ENCODE measurements around the gene EFHC2. TPM values are rescaled to one million over a fixed set of nuclear protein-coding genes. Genes with fewer than 3 reads are reported as not detected.

The EFHC2 gene
- total and polyA plus RNA-seq, 2 of the 8 experiments (the other 6 are each of a cell fraction or from before 2014, with no cell fraction given), result 1.8 to 3.4 TPM

DNA sequence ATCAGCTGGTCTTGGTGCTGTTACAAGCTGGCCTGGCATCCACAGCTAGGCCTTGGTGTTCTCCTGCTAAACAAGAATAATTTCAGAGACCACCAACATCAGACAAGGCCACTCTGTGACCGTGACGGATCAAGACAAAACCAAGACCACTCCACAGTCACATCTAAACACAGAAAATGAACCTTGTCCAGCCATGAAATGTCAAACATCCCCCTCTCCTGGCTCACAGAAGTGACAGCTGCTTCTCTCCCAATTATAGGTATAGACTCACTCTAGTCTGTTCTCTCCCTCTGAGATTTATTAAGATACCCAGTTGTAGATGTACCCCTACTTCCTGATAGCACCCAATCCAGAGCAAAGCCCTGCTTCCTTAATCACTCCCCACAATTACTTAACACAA lies 40.4 kb downstream of the EFHC2 start:
- no peak overlapping the region for H2BK12ac ChIP-seq (ENCODE audit: low read depth, low read length)
- 84% methylated on average over 2 of the region's 2 CpGs; no CpG with 5 or more reads in 1 of the 2 experiments for WGBS, 2 experiments (ENCODE audit: extremely low coverage in 1 of 2, insufficient coverage in 1 of 2, insufficient read length in 1 of 2, insufficient replicate concordance in 2 of 2, low coverage in 1 of 2, low lambda C conversion rate in 2 of 2, missing lambda C conversion rate in 1 of 2)
- FAIRE-seq, result peak; percentile 69

More for the DNA sequence above, 40.4 kb downstream of the EFHC2 start:
- POLR2A ChIA-PET (ENCODE audit: partially characterized antibody), result no interaction called here
- Histone ChIP-seq H3K79me2 (ENCODE audit: control insufficient read depth in 1 of 2, insufficient read depth in 2 of 2, low read length in 2 of 2) (no peaks in the 10 kb centered on the region), H3K4ac (replicated peaks; ENCODE audit: insufficient read length, low read depth, low read length) (no peak overlapping the region), H3K9me3 (ENCODE audit: insufficient read depth in 2 of 2, low read depth in 1 of 2, low read length in 1 of 2) (no peaks in the 10 kb centered on the region), H3K79me1 (ENCODE audit: low read depth, low read length) (no peaks in the 10 kb centered on the region), H3K9ac (replicated peaks in 1 of 4; ENCODE audit: extremely low read depth in 1 of 4, low read depth in 3 of 4, low read length in 3 of 4) (no peak overlapping the region), H2AK5ac (ENCODE audit: low read depth, low read length) (no peak overlapping the region), H3K4me2 (ENCODE audit: insufficient read depth in 1 of 2, low read depth in 2 of 2, low read length in 2 of 2) (no peak overlapping the region), H4K91ac (replicated peaks; ENCODE audit: insufficient read length, low read length) (no peak overlapping the region), H4K20me1 (replicated peaks in 1 of 2; ENCODE audit: control insufficient read depth in 1 of 2, insufficient read depth in 2 of 2, low read length in 2 of 2) (no peaks in the 10 kb centered on the region), H3K14ac (ENCODE audit: insufficient read length) (no peak overlapping the region), H2BK5ac (ENCODE audit: low read depth, low read length) (no peak overlapping the region), H2BK15ac (ENCODE audit: low read length) (no peak overlapping the region), H2BK120ac (replicated peaks; ENCODE audit: low read depth, low read length) (no peak overlapping the region), H3K18ac (ENCODE audit: extremely low read depth, low read length) (no peak overlapping the region), H3K4me3 (ENCODE audit: extremely low read depth in 1 of 4, insufficient read depth in 2 of 4, low read depth in 3 of 4, low read length in 4 of 4) (no peak overlapping the region), H3K27ac (ENCODE audit: low read depth, low read length) (no peak overlapping the region), H2AFZ (ENCODE audit: low read length) (no peak overlapping the region), H3K23me2 (ENCODE audit: low read depth, low read length) (no peaks in the 10 kb centered on the region), H3K23ac (ENCODE audit: insufficient read length) (no peak overlapping the region), H4K8ac (ENCODE audit: extremely low read depth, insufficient read depth, low read length) (no peak overlapping the region), H2BK20ac (ENCODE audit: low read length) (no peak overlapping the region), H3K4me1 (replicated peaks in 1 of 4; ENCODE audit: control insufficient read depth in 3 of 4, insufficient read depth in 4 of 4, low read length in 3 of 4) (no peaks in the 10 kb centered on the region), H4K5ac (ENCODE audit: insufficient read length, low read depth, low read length) (no peak overlapping the region), H3K56ac (replicated peaks; ENCODE audit: insufficient read length, low read depth, low read length) (no peak overlapping the region), H3K27me3 (replicated peaks in 1 of 4; ENCODE audit: control insufficient read depth in 3 of 4, extremely low read depth in 1 of 4, insufficient read depth in 3 of 4, low read length in 3 of 4) (no peaks in the 10 kb centered on the region), H3K36me3 (ENCODE audit: control insufficient read depth in 2 of 4, insufficient read depth in 4 of 4, low read length in 3 of 4) (no peaks in the 10 kb centered on the region)
- no peak for DNase-seq (ENCODE audit: low read depth in 1 of 2, low spot score in 2 of 2)
- TF ChIP-seq RAD21 (IDR thresholded peaks at IDR 0.05 in 1 of 2, conservative IDR thresholded peaks at IDR 0.05 in 1 of 2; ENCODE audit: low read depth in 2 of 2, low read length in 2 of 2) (peak; percentile 26 to 30; a peak in 2 of 4 replicates), RBBP5 (IDR thresholded peaks at IDR 0.05; ENCODE audit: borderline replicate concordance, low read depth, low read length) (no peak)
- CTCF ChIA-PET (ENCODE audit: partially characterized antibody), result no interaction called here
